ENCODE results near the gene UNC13A.

UNC13A gene

GRCh38 chr19:17695198-17695597, 7.0 kb upstream of the UNC13A start:
- no peak overlapping the region for H3K4me2 ChIP-seq (ENCODE audit: low read depth, low read length, poor library complexity, severe bottlenecking)
- H3K4me3 ChIP-seq (ENCODE audit: insufficient read depth, low read length, poor library complexity, severe bottlenecking) = no peak overlapping the region
- H3F3A ChIP-seq (ENCODE audit: insufficient read depth) = no peaks in the 10 kb centered on the region
- H3K9me2 ChIP-seq (replicated peaks; ENCODE audit: insufficient read depth, low read length) = no peaks in the 10 kb centered on the region
- H3K79me2 ChIP-seq (ENCODE audit: insufficient read depth, low read length) = no peaks in the 10 kb centered on the region
- no peaks in the 10 kb centered on the region for H3K27me3 ChIP-seq (ENCODE audit: low read length)
- TF ChIP-seq CTCF (IDR thresholded peaks at IDR 0.05; ENCODE audit: insufficient read depth, low read length, poor library complexity, severe bottlenecking) (no peak), EZH2phosphoT487 (conservative IDR thresholded peaks at IDR 0.05; ENCODE audit: low read length) (no peak)
- H2AFZ ChIP-seq (ENCODE audit: low read depth, low read length, severe bottlenecking) = no peak overlapping the region
- H4K20me1 ChIP-seq (ENCODE audit: low read depth, low read length) = no peaks in the 10 kb centered on the region
- H3K27ac ChIP-seq (ENCODE audit: low read depth, low read length) = no peak overlapping the region
- H3K9me3 ChIP-seq (ENCODE audit: insufficient read depth, low read length) = no peaks in the 10 kb centered on the region
- H3K9ac ChIP-seq (ENCODE audit: low read length) = no peak overlapping the region
- H3K36me3 ChIP-seq (ENCODE audit: low read length) = no peaks in the 10 kb centered on the region

GRCh38 chr19:17692566-17692965, 4.4 kb upstream of the UNC13A start:
- no peak overlapping the region for H3K4me3 ChIP-seq (ENCODE audit: insufficient read depth, low read length, poor library complexity, severe bottlenecking)
- H3K9ac ChIP-seq (ENCODE audit: low read length) = no peak overlapping the region
- no peak overlapping the region for H2AFZ ChIP-seq (ENCODE audit: low read depth, low read length, severe bottlenecking)
- H3K27ac ChIP-seq (ENCODE audit: low read depth, low read length) = no peak overlapping the region
- H3K79me2 ChIP-seq (ENCODE audit: insufficient read depth, low read length) = no peaks in the 10 kb centered on the region
- no peaks in the 10 kb centered on the region for H4K20me1 ChIP-seq (ENCODE audit: low read depth, low read length)
- H3K4me2 ChIP-seq (ENCODE audit: low read depth, low read length, poor library complexity, severe bottlenecking) = no peak overlapping the region
- H3K36me3 ChIP-seq (ENCODE audit: low read length) = no peaks in the 10 kb centered on the region
- no peaks in the 10 kb centered on the region for H3K9me2 ChIP-seq (replicated peaks; ENCODE audit: insufficient read depth, low read length)
- H3K9me3 ChIP-seq (ENCODE audit: insufficient read depth, low read length) = no peaks in the 10 kb centered on the region
- no peaks in the 10 kb centered on the region for H3K27me3 ChIP-seq (ENCODE audit: low read length)
- H3F3A ChIP-seq (ENCODE audit: insufficient read depth) = no peaks in the 10 kb centered on the region
- TF ChIP-seq CTCF (IDR thresholded peaks at IDR 0.05; ENCODE audit: insufficient read depth, low read length, poor library complexity, severe bottlenecking) = no peak
- no peak for TF ChIP-seq EZH2phosphoT487 (conservative IDR thresholded peaks at IDR 0.05; ENCODE audit: low read length)

GRCh38 chr19:17688853-17689595, 870 bp upstream of the UNC13A start:
- Histone ChIP-seq H4K20me1 (ENCODE audit: low read depth, low read length) (no peaks in the 10 kb centered on the region), H2AFZ (ENCODE audit: low read depth, low read length, severe bottlenecking) (no peak overlapping the region), H3K27me3 (ENCODE audit: low read length) (no peaks in the 10 kb centered on the region), H3K27ac (ENCODE audit: low read depth, low read length) (no peak overlapping the region), H3K9me2 (replicated peaks; ENCODE audit: insufficient read depth, low read length) (no peaks in the 10 kb centered on the region), H3F3A (ENCODE audit: insufficient read depth) (no peaks in the 10 kb centered on the region), H3K79me2 (ENCODE audit: insufficient read depth, low read length) (no peaks in the 10 kb centered on the region), H3K4me2 (ENCODE audit: low read depth, low read length, poor library complexity, severe bottlenecking) (no peak overlapping the region), H3K9ac (ENCODE audit: low read length) (no peak overlapping the region), H3K36me3 (ENCODE audit: low read length) (no peaks in the 10 kb centered on the region), H3K9me3 (ENCODE audit: insufficient read depth, low read length) (no peaks in the 10 kb centered on the region), H3K4me3 (ENCODE audit: insufficient read depth, low read length, poor library complexity, severe bottlenecking) (no peak overlapping the region)
- TF ChIP-seq CTCF (IDR thresholded peaks at IDR 0.05; ENCODE audit: insufficient read depth, low read length, poor library complexity, severe bottlenecking) = no peak
- no peak for TF ChIP-seq EZH2phosphoT487 (conservative IDR thresholded peaks at IDR 0.05; ENCODE audit: low read length)
